IPS-18a (cell line): ENCODE results near the gene SRCAP.
A peak's percentile ranks its signal among the peaks of the same experiment; 100 is the strongest.

ENCODE experiments used
- H3K27ac ChIP-seq: one replicate; pipeline ENCODE4 v1.5.1; 2013; ENCODE audit warnings: low read length
- H3K27me3 ChIP-seq: one replicate; pipeline ENCODE4 v1.6.1; 2013; ENCODE audit warnings: mild to moderate bottlenecking, low read length; ENCODE audit not compliant: control insufficient read depth, insufficient read depth
- H3K36me3 ChIP-seq: one replicate; pipeline ENCODE4 v1.6.1; 2013; ENCODE audit warnings: low read depth, low read length; ENCODE audit not compliant: control insufficient read depth
- H3K4me1 ChIP-seq: one replicate; pipeline ENCODE4 v1.6.1; 2013; ENCODE audit warnings: low read depth, low read length; ENCODE audit not compliant: control insufficient read depth
- H3K4me3 ChIP-seq: one replicate; pipeline ENCODE4 v1.5.1; 2013; ENCODE audit warnings: low read length
- H3K9ac ChIP-seq: one replicate; pipeline ENCODE4 v1.6.1; 2013; ENCODE audit warnings: mild to moderate bottlenecking, low read length, moderate library complexity
- H3K9me3 ChIP-seq: one replicate; pipeline ENCODE4 v1.6.1; 2013; ENCODE audit warnings: low read depth, low read length; ENCODE audit not compliant: control insufficient read depth

SRCAP gene

GRCh38 chr16:30744183-30744582 is 45.2 kb downstream of the SRCAP start:
- Histone ChIP-seq H3K4me3 (no peak overlapping the region), H3K27me3 (no peaks in the 10 kb centered on the region), H3K9ac (no peak overlapping the region), H3K27ac (no peak overlapping the region), H3K4me1 (no peaks in the 10 kb centered on the region), H3K9me3 (no peaks in the 10 kb centered on the region), H3K36me3 (peaks cover 18% of the 10 kb centered on the region)

DNA sequence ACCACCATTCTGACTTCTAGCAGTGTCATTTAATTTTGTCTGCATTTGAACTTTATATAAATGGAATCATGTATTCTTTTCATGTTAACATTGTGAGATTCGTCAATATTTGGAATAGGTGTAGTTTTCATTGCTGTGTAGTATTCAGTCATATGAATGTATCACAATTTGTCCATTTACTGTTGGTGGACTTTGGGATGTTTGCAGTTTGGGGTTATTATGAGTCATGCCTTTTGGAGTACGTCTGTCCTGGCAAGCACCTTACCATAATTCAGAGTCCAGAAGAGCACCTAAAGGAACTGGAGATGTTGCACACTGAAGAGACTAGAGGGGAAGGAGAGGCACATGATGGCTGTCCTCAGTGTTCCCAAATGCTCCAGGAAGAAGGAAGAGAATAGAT is 46.1 kb downstream of the SRCAP start:
- Histone ChIP-seq H3K9me3 (no peaks in the 10 kb centered on the region), H3K4me1 (no peaks in the 10 kb centered on the region), H3K9ac (no peak overlapping the region), H3K36me3 (peaks cover 18% of the 10 kb centered on the region), H3K4me3 (no peak overlapping the region), H3K27me3 (no peaks in the 10 kb centered on the region), H3K27ac (no peak overlapping the region)

DNA sequence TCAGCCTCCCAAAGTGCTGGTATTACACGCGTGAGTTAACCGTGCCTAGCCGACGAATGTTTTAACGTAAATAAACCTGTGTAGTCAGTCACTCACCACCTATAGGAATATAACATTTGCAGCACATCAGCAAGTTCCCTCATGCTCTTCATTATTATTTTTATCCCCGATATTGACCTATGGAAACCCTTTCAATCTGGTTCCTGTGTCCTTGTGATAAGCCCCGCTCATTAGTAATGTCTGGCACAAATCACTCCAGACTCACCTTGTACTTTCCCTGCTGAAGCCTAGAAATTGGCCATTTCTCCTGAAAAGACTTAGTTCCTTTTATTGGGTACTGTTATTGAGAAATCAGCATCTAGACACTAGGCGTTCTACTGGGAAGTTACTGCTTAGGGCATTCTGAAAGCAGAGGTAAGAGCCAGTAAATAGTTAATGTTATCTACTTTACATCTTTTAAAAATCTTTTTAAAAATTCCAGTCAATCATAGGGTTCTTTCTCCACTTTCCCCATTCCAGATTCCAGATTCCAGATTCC is 47.7 kb downstream of the SRCAP start:
- Histone ChIP-seq H3K27ac (no peak overlapping the region), H3K36me3 (peaks cover 19% of the 10 kb centered on the region), H3K9ac (no peak overlapping the region), H3K4me1 (no peaks in the 10 kb centered on the region), H3K4me3 (no peak overlapping the region), H3K27me3 (no peaks in the 10 kb centered on the region), H3K9me3 (no peaks in the 10 kb centered on the region)

- H3K27me3 ChIP-seq, result no peaks in the 10 kb centered on the region
- H3K27ac ChIP-seq, result no peak overlapping the region
- peak overlapping the region; percentile 42 for H3K4me3 ChIP-seq
- H3K36me3 ChIP-seq, result peaks cover 14% of the 10 kb centered on the region
- H3K9me3 ChIP-seq, result no peaks in the 10 kb centered on the region
- no peaks in the 10 kb centered on the region for H3K4me1 ChIP-seq
- H3K9ac ChIP-seq, result peak overlapping the region; percentile 29
Measured at GRCh38 chr16:30747331-30747730, 48.4 kb downstream of the SRCAP start.

DNA sequence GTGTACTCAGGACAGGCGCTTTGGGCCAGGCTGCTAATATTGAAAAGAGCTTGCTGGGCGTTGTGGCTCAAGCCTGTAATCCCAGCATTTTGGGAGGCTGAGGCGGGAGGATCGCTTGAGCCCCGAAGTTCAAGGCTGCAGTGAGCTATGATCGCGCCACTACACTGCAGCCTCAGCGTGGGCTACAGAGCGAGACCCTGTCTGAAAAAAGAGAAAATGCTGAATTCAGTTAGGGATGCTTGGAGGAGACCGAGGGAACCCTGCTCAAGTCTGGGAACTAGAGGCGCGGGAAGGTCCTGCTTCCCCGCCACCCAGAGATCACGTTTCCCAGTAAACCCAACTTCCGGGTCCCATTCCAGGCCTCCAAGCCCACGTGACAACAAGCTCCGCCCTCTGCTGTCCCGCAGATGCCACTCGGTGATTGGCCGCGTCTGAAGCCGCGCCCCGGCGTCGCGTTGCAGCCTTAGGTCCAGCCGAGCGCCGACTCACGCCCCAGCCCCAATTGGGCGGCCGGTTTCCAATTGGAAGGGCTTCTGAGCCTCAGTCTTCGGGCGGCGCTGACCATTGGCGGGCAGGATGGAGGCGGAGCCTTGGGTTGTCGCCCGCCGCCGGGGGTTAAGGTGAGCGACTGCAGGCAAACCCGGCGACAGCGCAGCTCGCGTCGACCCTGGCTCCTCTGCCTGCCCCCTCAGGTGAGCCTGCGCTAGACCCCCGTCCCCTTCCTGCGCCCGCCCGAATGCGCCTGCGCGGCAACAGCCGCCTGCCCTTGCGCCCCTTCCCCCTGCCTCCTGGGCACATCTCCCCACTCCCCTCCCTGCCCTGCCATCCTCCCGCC is 49.0 kb downstream of the SRCAP start, which contains the start of gene PHKG2:
Gene PHKG2 (plus strand): TSS at position 627 of the 835 bp plus-strand sequence. CDS start 396 bp downstream, outside the sequence.
- Histone ChIP-seq H3K27me3 (no peaks in the 10 kb centered on the region), H3K9ac (peak within 1 kb of the TSS; percentile 29), H3K4me1 (no peaks in the 10 kb centered on the region), H3K36me3 (peaks cover 15% of the 10 kb centered on the region), H3K9me3 (no peaks in the 10 kb centered on the region), H3K27ac (no peak within 1 kb of the TSS), H3K4me3 (peak within 1 kb of the TSS; percentile 50)

GRCh38 chr16:30748634-30749445 is 49.9 kb downstream of the SRCAP start:
- no peaks in the 10 kb centered on the region for H3K9me3 ChIP-seq
- no peak overlapping the region for H3K9ac ChIP-seq
- H3K4me1 ChIP-seq, result no peaks in the 10 kb centered on the region
- peaks cover 23% of the 10 kb centered on the region for H3K36me3 ChIP-seq
- H3K4me3 ChIP-seq, result peak overlapping the region; percentile 50
- H3K27ac ChIP-seq, result no peak overlapping the region
- no peaks in the 10 kb centered on the region for H3K27me3 ChIP-seq

GRCh38 chr16:30750201-30750600 is 51.2 kb downstream of the SRCAP start:
- Histone ChIP-seq H3K4me3 (no peak overlapping the region), H3K9me3 (no peaks in the 10 kb centered on the region)

GRCh38 chr16:30750876-30751465 is 52.0 kb downstream of the SRCAP start:
- Histone ChIP-seq H3K9me3 (no peaks in the 10 kb centered on the region), H3K4me1 (no peaks in the 10 kb centered on the region), H3K4me3 (no peak overlapping the region), H3K27me3 (no peaks in the 10 kb centered on the region), H3K36me3 (peaks cover 30% of the 10 kb centered on the region), H3K9ac (no peak overlapping the region), H3K27ac (no peak overlapping the region)

More at GRCh38 chr16:30750201-30750600, 51.2 kb downstream of the SRCAP start:
- Histone ChIP-seq H3K36me3 (peaks cover 30% of the 10 kb centered on the region), H3K4me1 (no peaks in the 10 kb centered on the region), H3K27ac (no peak overlapping the region), H3K9ac (no peak overlapping the region), H3K27me3 (no peaks in the 10 kb centered on the region)

- Histone ChIP-seq H3K36me3 (peaks cover 34% of the 10 kb centered on the region), H3K4me3 (no peak overlapping the region), H3K9me3 (no peaks in the 10 kb centered on the region), H3K27me3 (no peaks in the 10 kb centered on the region), H3K9ac (no peak overlapping the region), H3K4me1 (no peaks in the 10 kb centered on the region), H3K27ac (no peak overlapping the region)
Measured at GRCh38 chr16:30753596-30753995, 54.6 kb downstream of the SRCAP start.

DNA sequence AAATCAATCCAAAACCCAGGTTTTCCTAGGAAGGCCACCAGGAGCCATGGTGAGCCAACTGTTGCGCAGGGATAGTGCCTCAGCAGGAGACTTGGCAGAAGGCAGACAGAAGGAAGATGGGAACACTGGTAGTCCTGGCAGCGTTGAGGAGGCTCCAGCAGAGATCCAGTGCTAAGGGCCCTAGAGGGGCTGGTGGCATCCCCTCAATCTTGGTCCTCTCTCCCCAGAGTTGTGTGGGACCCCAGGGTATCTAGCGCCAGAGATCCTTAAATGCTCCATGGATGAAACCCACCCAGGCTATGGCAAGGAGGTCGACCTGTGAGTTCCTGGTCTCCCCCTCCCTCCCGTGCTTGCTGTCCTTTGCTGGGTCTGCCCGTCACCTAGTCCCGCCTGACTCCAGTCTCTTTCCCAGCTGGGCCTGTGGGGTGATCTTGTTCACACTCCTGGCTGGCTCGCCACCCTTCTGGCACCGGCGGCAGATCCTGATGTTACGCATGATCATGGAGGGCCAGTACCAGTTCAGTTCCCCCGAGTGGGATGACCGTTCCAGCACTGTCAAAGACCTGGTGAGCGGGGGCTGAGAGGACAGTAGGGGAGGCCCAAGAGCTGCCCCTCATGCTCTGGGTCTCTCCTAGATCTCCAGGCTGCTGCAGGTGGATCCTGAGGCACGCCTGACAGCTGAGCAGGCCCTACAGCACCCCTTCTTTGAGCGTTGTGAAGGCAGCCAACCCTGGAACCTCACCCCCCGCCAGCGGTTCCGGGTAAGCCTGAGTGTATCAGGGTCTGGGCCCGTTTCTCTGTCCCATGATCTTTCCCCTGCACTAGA is 57.2 kb downstream of the SRCAP start:
- H3K4me3 ChIP-seq, result no peak overlapping the region
- no peaks in the 10 kb centered on the region for H3K4me1 ChIP-seq
- H3K9me3 ChIP-seq, result no peaks in the 10 kb centered on the region
- H3K36me3 ChIP-seq, result peaks cover 33% of the 10 kb centered on the region
- no peaks in the 10 kb centered on the region for H3K27me3 ChIP-seq
- H3K27ac ChIP-seq, result no peak overlapping the region
- H3K9ac ChIP-seq, result no peak overlapping the region

- Histone ChIP-seq H3K4me3 (no peak overlapping the region), H3K9ac (no peak overlapping the region), H3K27me3 (no peaks in the 10 kb centered on the region), H3K27ac (no peak overlapping the region), H3K9me3 (no peaks in the 10 kb centered on the region), H3K4me1 (no peaks in the 10 kb centered on the region), H3K36me3 (peaks cover 29% of the 10 kb centered on the region)
Measured at GRCh38 chr16:30756781-30757100, 57.8 kb downstream of the SRCAP start.
